Measurements from ENCODE around the gene LILRA5.
"Not testable (repeated sequence)": the region's sequence is repeated elsewhere in the genome, so short reads cannot be mapped to it uniquely, and the experiment has no call there.

Gene LILRA5

GRCh38 chr19:54333586-54334298 lies 20.8 kb upstream of the LILRA5 start:
- DNase-seq, result no peak

GRCh38 chr19:54332149-54332548 lies 19.2 kb upstream of the LILRA5 start:
- DNase-seq, result no peak

GRCh38 chr19:54331626-54332025 lies 18.7 kb upstream of the LILRA5 start:
- no peak for DNase-seq

GRCh38 chr19:54329476-54330165 lies 16.7 kb upstream of the LILRA5 start:
- no peak for DNase-seq

GRCh38 chr19:54328781-54329180 lies 15.8 kb upstream of the LILRA5 start:
- not testable (repeated sequence) for DNase-seq

- DNase-seq, result no peak
Measured at GRCh38 chr19:54325631-54326030, 12.7 kb upstream of the LILRA5 start.

- DNase-seq, result peak; percentile 56
Measured at GRCh38 chr19:54325194-54325621, 12.2 kb upstream of the LILRA5 start.

- DNase-seq, result no peak
Measured at GRCh38 chr19:54324071-54324470, 11.1 kb upstream of the LILRA5 start.

GRCh38 chr19:54322934-54323333 lies 10.0 kb upstream of the LILRA5 start:
- DNase-seq, result not testable (repeated sequence)

- not testable (repeated sequence) for DNase-seq
Measured at GRCh38 chr19:54322295-54322694, 9.3 kb upstream of the LILRA5 start.

GRCh38 chr19:54319892-54320670 lies 7.1 kb upstream of the LILRA5 start:
- no peak for DNase-seq

- no peak for DNase-seq
Measured at GRCh38 chr19:54319049-54319448, 6.1 kb upstream of the LILRA5 start.

- no peak for DNase-seq
Measured at GRCh38 chr19:54317965-54318240, 4.9 kb upstream of the LILRA5 start.

- DNase-seq, result no peak
Measured at GRCh38 chr19:54317108-54317964, 4.4 kb upstream of the LILRA5 start.

GRCh38 chr19:54316746-54317107 lies 3.8 kb upstream of the LILRA5 start:
- DNase-seq, result no peak

- no peak for DNase-seq
Measured at GRCh38 chr19:54315956-54316355, 3.0 kb upstream of the LILRA5 start.

- no peak for DNase-seq
Measured at GRCh38 chr19:54312011-54312410, 955 bp downstream of the LILRA5 start.

GRCh38 chr19:54311486-54311885 lies 1.5 kb downstream of the LILRA5 start:
- DNase-seq, result no peak

GRCh38 chr19:54310543-54310942 lies 2.4 kb downstream of the LILRA5 start:
- DNase-seq, result no peak

- no peak for DNase-seq
Measured at GRCh38 chr19:54309811-54310210, 3.2 kb downstream of the LILRA5 start.

GRCh38 chr19:54307389-54308020 lies 5.5 kb downstream of the LILRA5 start:
- no peak for DNase-seq

- DNase-seq, result no peak
Measured at GRCh38 chr19:54305141-54305540, 7.8 kb downstream of the LILRA5 start.

- DNase-seq, result no peak
Measured at GRCh38 chr19:54302257-54302656, 10.7 kb downstream of the LILRA5 start.

Measured in activated T-cell treated with anti-CD3 and anti-CD28 coated beads for 4 hours (primary cell).